Adrenal gland (tissue), 12 donors: ENCODE measurements around the gene ADM5. TPM values are rescaled to one million over a fixed set of nuclear protein-coding genes. Genes with fewer than 3 reads are reported as not detected.

Experiments
- DNase-seq, 7 donors: peaks; one replicate each; pipeline ENCODE4 v3.0.0-alpha.2; 2019 to 2020
- H3K27ac ChIP-seq, 5 donors: fragments of 200-600 bp; sonication (generic) in 4 of 5; 1 replicate in 3 of 5; 2 replicates in 2 of 5; pipeline versions ENCODE4 v1.5.1 to v1.8.0; 2016 to 2020; ENCODE audit warnings: mild to moderate bottlenecking in 1 of 5
- H3K27me3 ChIP-seq: fragments of 200-600 bp; 2 replicates; pipeline ENCODE4 v1.8.0; 2021
- H3K36me3 ChIP-seq, 2 donors: fragments of 200-600 bp; replicated peaks in 1 of 2; 1 replicate in 1 of 2; 2 replicates in 1 of 2; pipeline versions ENCODE4 v1.5.1 to v1.8.0; 2018 to 2022
- H3K4me1 ChIP-seq, 2 donors: fragments of 200-600 bp; replicated peaks in 1 of 2; 1 replicate in 1 of 2; 2 replicates in 1 of 2; pipeline versions ENCODE4 v1.5.1 to v1.8.0; 2018 to 2021
- H3K4me3 ChIP-seq, 4 donors: fragments of 200-600 bp; sonication (generic) in 3 of 4; one replicate each; pipeline ENCODE4 v1.5.1; 2016 to 2018
- H3K9me3 ChIP-seq, 3 donors: fragments of 200-600 bp; sonication (generic) in 1 of 3; replicated peaks in 1 of 3; 1 replicate in 2 of 3; 2 replicates in 1 of 3; pipeline versions ENCODE4 v1.5.1 to v1.8.0; 2016 to 2021
- CTCF ChIP-seq, 6 experiments: fragments of 450-650 bp in 4 of 6; fragments of 200-600 bp in 2 of 6; sonication (generic) in 1 of 6; IDR thresholded peaks; 1 replicate in 5 of 6; 2 replicates in 1 of 6; pipeline versions ENCODE4 v1.5.1 to v1.8.0; 2016 to 2021; ENCODE audit warnings: antibody characterized with exemption in 6 of 6, mild to moderate bottlenecking in 2 of 6, moderate library complexity in 1 of 6
- POLR2A ChIP-seq, 2 donors: fragments of 450-650 bp; IDR thresholded peaks; one replicate each; pipeline ENCODE4 v1.6.1; 2017; ENCODE audit warnings: antibody characterized with exemption in 2 of 2, mild to moderate bottlenecking in 2 of 2, moderate library complexity in 1 of 2
- WGBS, 4 donors: extraction: QIAGEN DNeasy Blood & Tissue Kit in 2 of 4; methylation state at CpG; one replicate each; pipeline versions ENCODE4 v1.1.5 to v1.1.7; 2013 to 2017; 5-methylcytosine and 5-hydroxymethylcytosine counted together
- intact Hi-C, 2 donors: fragments of 100-400 bp; cut with DNase I; formaldehyde crosslinking; loops; one replicate each; pipeline versions ENCODE4 v1.14.1 to v1.15.0; 2022 to 2023
- polyA plus RNA-seq, 3 donors: library from polyadenylated mRNA; stranded (reverse); fragments of 200-250 nt in 2 of 3; fragments of 350-450 nt in 1 of 3; fragmentation: Illumina TruSeq in 1 of 3; extraction: RNeasy Lipid Tissue Mini Kit (QIAGEN cat#74804) in 1 of 3; gene quantifications; one replicate each; pipeline ENCODE4 v1.2.3, GENCODE V29; 2013 to 2014
- total RNA-seq, 9 donors: library from RNA; depleted of rRNA in 4 of 9; stranded (reverse); fragments of >200 nt in 4 of 9; fragments of 120-200 nt in 1 of 9; fragmentation: NEBNext Ultra II Directional in 1 of 9; extraction: Animal tissue kit (Norgen Biotek cat#: 25700) in 1 of 9; gene quantifications; one replicate each; pipeline versions ENCODE4 v1.1.0 to v1.2.4, GENCODE V29; 2013 to 2023
- donor health status: healthy with polysubstance abuse.
- donor health status: Bipolar disorder and iron deficiency.
- donor health status: DM: yes; HTN: yes; CAD: no.
- donor health status: DM: no; HTN: no; CAD: no.
- donor health status: DM: no; HTN: no; CAD: no.
- donor health status: DM: yes; HTN: yes; CAD: no.

The ADM5 gene
- total and polyA plus RNA-seq, 12 donors = 0.18 to 2.0 (median 0.61) TPM; not detected in 1

- Histone ChIP-seq H3K9me3 (no peaks in the 10 kb centered on the region), H3K27ac (no peak overlapping the region), H3K4me3 (no peak overlapping the region), H3K36me3 (peaks cover 0 to 48% of the 10 kb centered on the region in 2 donors), H3K4me1 (peaks cover 12 to 27% of the 10 kb centered on the region in 2 donors), H3K27me3 (no peaks in the 10 kb centered on the region)
- 86 to 94% (median 91%) methylated on average over 9 to 17 of the region's 17 CpGs for WGBS, 4 donors
- no peak for TF ChIP-seq POLR2A (IDR thresholded peaks at IDR 0.05)
- no peak for TF ChIP-seq CTCF (IDR thresholded peaks at IDR 0.05)
- intact Hi-C loops = no loop called here
- no peak for DNase-seq
Measured at GRCh38 chr19:49646586-49646985, 42.8 kb upstream of the ADM5 start.

DNA sequence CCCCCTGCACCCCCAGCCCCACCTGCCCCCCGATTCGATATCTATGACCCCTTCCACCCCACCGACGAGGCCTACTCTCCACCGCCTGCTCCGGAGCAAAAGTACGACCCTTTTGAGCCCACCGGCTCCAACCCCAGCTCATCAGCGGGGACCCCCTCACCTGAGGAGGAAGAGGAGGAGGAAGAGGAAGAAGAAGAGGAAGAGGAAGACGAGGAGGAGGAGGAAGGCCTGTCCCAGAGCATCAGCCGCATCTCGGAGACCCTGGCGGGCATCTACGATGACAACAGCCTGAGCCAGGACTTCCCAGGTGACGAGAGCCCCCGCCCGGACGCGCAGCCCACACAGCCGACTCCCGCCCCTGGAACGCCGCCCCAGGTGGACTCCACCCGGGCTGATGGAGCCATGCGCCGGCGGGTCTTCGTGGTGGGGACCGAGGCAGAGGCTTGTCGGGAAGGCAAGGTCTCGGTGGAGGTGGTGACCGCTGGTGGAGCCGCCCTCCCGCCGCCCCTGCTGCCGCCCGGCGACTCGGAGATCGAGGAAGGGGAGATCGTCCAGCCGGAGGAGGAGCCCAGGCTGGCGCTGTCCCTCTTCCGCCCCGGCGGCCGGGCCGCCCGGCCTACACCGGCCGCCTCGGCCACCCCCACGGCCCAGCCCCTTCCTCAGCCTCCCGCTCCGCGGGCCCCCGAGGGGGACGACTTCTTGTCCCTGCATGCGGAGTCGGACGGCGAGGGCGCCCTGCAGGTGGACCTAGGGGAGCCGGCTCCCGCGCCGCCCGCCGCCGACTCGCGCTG is 38.2 kb upstream of the ADM5 start:
- peaks cover 0 to 81% of the 10 kb centered on the region in 2 donors for H3K36me3 ChIP-seq
- no peak overlapping the region for H3K4me3 ChIP-seq
- no peaks in the 10 kb centered on the region for H3K27me3 ChIP-seq
- intact Hi-C loops = no loop called here
- DNase-seq = no peak
- TF ChIP-seq POLR2A (IDR thresholded peaks at IDR 0.05) (no peak), CTCF (IDR thresholded peaks at IDR 0.05) (no peak)
- no peaks in the 10 kb centered on the region for H3K9me3 ChIP-seq
- H3K4me1 ChIP-seq = peaks cover 0 to 5% of the 10 kb centered on the region in 2 donors
- whole genome bisulfite sequencing, 4 donors = 94 to 96% (median 96%) methylated on average over 30 to 72 of the region's 72 CpGs
- no peak overlapping the region for H3K27ac ChIP-seq

- 94 to 96% (median 95%) methylated on average over 81 to 109 of the region's 110 CpGs for WGBS, 4 donors
- no peak for TF ChIP-seq CTCF (IDR thresholded peaks at IDR 0.05)
- TF ChIP-seq POLR2A (IDR thresholded peaks at IDR 0.05) = no peak
- H3K36me3 ChIP-seq = peaks cover 0 to 81% of the 10 kb centered on the region in 2 donors
- no peaks in the 10 kb centered on the region for H3K27me3 ChIP-seq
- intact Hi-C loops = no loop called here
- H3K27ac ChIP-seq = no peak overlapping the region
- H3K4me3 ChIP-seq = no peak overlapping the region
- peaks cover 0 to 5% of the 10 kb centered on the region in 2 donors for H3K4me1 ChIP-seq
- no peaks in the 10 kb centered on the region for H3K9me3 ChIP-seq
- no peak for DNase-seq
Measured at GRCh38 chr19:49651820-49652550, 37.4 kb upstream of the ADM5 start.
